ENCODE data around the gene NEK10.
"Not testable (repeated sequence)": the region's sequence is repeated elsewhere in the genome, so short reads cannot be mapped to it uniquely, and the experiment has no call there.

NEK10 gene

GRCh38 chr3:27368831-27369607 lies at the start of gene NEK10:
Gene NEK10 (minus strand): TSS chr3:27369383. CDS start chr3:27352882, 16,501 bp downstream.
- peak; percentile 84 to 86 for DNase-seq

GRCh38 chr3:27415202-27415601 lies 46.0 kb upstream of the NEK10 start:
- no peak for DNase-seq

GRCh38 chr3:27392950-27393679 lies 23.9 kb upstream of the NEK10 start:
- DNase-seq, result no peak

- not testable (repeated sequence) for DNase-seq
These were observed 23.2 kb upstream of the NEK10 start for GRCh38 chr3:27392414-27392813.

GRCh38 chr3:27391796-27392195 lies 22.6 kb upstream of the NEK10 start:
- no peak for DNase-seq

GRCh38 chr3:27387625-27388024 lies 18.4 kb upstream of the NEK10 start:
- no peak for DNase-seq

GRCh38 chr3:27385504-27385903 lies 16.3 kb upstream of the NEK10 start:
- no peak for DNase-seq

- no peak for DNase-seq
These were observed 15.0 kb upstream of the NEK10 start for GRCh38 chr3:27384191-27384590.

- no peak for DNase-seq
These were observed 11.5 kb upstream of the NEK10 start for GRCh38 chr3:27380433-27381357.

- DNase-seq, result no peak
These were observed 9.1 kb upstream of the NEK10 start for GRCh38 chr3:27378331-27378730.

GRCh38 chr3:27376109-27376772 lies 7.1 kb upstream of the NEK10 start:
- DNase-seq, result no peak

GRCh38 chr3:27366062-27366591 lies 3.1 kb downstream of the NEK10 start:
- no peak for DNase-seq

GRCh38 chr3:27360113-27361078 lies 8.8 kb downstream of the NEK10 start:
- DNase-seq, result no peak

GRCh38 chr3:27358372-27358771 lies 10.8 kb downstream of the NEK10 start:
- no peak for DNase-seq

GRCh38 chr3:27357665-27358258 lies 11.4 kb downstream of the NEK10 start:
- DNase-seq, result peak; percentile 40 to 52

- DNase-seq, result no peak
These were observed 12.2 kb downstream of the NEK10 start for GRCh38 chr3:27356976-27357375.

- no peak for DNase-seq
These were observed 14.5 kb downstream of the NEK10 start for GRCh38 chr3:27354588-27355203.

- DNase-seq, result no peak
These were observed 15.0 kb downstream of the NEK10 start for GRCh38 chr3:27354161-27354560.

GRCh38 chr3:27353221-27353620 lies 16.0 kb downstream of the NEK10 start:
- no peak for DNase-seq

- DNase-seq, result no peak
These were observed 17.1 kb downstream of the NEK10 start for GRCh38 chr3:27352047-27352446.

Data from stimulated activated CD4-positive, alpha-beta T cell treated with anti-CD3 and anti-CD28 coated beads, Interleukin-2, amount 100 ng/mL, for 48 hours (primary cell).